Chondrocyte (in vitro differentiated cells): ENCODE results near the gene PDZK1IP1. TPM values are rescaled to one million over a fixed set of nuclear protein-coding genes. Genes with fewer than 3 reads are reported as not detected.
A peak's percentile ranks its signal among the peaks of the same experiment; 100 is the strongest.

Source experiments
- DNase-seq: peaks from one replicate; pipeline ENCODE4 v3.0.0; 2021; ENCODE audit warnings: mixed read lengths, low spot score
- H3K27ac Mint-ChIP-seq: one replicate; pipeline ENCODE4 v1.8.0; 2021; ENCODE audit warnings: mild to moderate bottlenecking, moderate library complexity, mixed read lengths; ENCODE audit not compliant: unreplicated experiment
- H3K27me3 Mint-ChIP-seq: 2 replicates; pipeline ENCODE4 v1.8.0; 2021; ENCODE audit warnings: low read depth, mixed read lengths
- H3K36me3 Mint-ChIP-seq: 2 replicates; pipeline ENCODE4 v1.8.0; 2021; ENCODE audit warnings: low read depth, mixed read lengths
- H3K4me1 Mint-ChIP-seq: 2 replicates; pipeline ENCODE4 v1.8.0; 2021; ENCODE audit warnings: low read depth, mild to moderate bottlenecking, mixed read lengths
- H3K4me3 Mint-ChIP-seq: one replicate; pipeline ENCODE4 v1.8.0; 2021; ENCODE audit warnings: mild to moderate bottlenecking, moderate library complexity, mixed read lengths; ENCODE audit not compliant: unreplicated experiment
- H3K9me3 Mint-ChIP-seq: 2 replicates; pipeline ENCODE4 v1.8.0; 2021; ENCODE audit warnings: low read depth, mixed read lengths
- total RNA-seq: library from RNA; stranded (reverse); gene quantifications from 3 replicates; pipeline ENCODE4 v1.2.1, GENCODE V29; 2021
- TF ChIP-seq, protein P1 (sequence below): fragments of 200-600 bp; sonication (generic); IDR thresholded peaks from 2 replicates; pipeline ENCODE4 v1.5.0; 2021; ENCODE audit warnings: antibody characterized with exemption, mild to moderate bottlenecking, moderate library complexity

Gene PDZK1IP1
- total RNA-seq, 1 donor from 2014 or later: not detected

DNA sequence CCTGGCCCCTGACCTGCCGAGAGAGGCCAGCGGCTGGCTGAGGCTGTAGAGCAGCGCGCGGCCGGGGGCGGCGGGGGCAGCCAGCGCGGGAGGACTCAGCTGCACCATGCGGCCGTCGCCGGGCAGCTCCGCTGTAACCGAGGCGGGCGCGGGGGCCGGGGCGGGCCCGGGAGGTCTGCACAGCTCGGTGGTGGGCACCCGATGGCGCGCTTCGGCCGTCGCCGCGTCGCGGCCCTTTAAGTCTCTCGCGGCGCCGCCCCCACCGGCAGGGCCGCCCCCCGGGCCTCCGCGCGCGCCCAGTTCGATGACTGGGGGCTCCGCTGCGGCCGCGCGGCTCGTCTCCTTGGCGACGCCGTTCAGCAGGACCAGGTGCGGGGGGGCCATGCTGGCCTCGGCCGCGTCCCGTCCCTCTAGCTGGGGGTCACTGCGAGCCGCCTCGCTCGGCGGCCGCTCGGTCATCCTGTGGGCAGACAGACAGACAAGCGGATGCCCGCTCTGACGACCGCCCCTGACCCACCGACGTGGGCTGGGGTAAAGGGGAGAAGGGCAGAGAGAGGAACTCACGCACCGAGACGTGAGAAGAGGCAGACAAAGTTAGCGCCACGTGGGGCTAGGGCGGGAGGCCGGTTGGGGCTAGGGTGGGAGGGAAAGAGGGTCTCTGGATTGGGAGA is 35.7 kb upstream of the PDZK1IP1 start:
- H3K4me3 Mint-ChIP-seq: peak overlapping the region; percentile 44
- TF ChIP-seq, protein P1, sequence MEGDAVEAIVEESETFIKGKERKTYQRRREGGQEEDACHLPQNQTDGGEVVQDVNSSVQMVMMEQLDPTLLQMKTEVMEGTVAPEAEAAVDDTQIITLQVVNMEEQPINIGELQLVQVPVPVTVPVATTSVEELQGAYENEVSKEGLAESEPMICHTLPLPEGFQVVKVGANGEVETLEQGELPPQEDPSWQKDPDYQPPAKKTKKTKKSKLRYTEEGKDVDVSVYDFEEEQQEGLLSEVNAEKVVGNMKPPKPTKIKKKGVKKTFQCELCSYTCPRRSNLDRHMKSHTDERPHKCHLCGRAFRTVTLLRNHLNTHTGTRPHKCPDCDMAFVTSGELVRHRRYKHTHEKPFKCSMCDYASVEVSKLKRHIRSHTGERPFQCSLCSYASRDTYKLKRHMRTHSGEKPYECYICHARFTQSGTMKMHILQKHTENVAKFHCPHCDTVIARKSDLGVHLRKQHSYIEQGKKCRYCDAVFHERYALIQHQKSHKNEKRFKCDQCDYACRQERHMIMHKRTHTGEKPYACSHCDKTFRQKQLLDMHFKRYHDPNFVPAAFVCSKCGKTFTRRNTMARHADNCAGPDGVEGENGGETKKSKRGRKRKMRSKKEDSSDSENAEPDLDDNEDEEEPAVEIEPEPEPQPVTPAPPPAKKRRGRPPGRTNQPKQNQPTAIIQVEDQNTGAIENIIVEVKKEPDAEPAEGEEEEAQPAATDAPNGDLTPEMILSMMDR: no peak
- DNase-seq: no peak
- peaks cover 6% of the 10 kb centered on the region for H3K4me1 Mint-ChIP-seq
- no peak overlapping the region for H3K27ac Mint-ChIP-seq
- peaks cover 2% of the 10 kb centered on the region for H3K36me3 Mint-ChIP-seq
- no peaks in the 10 kb centered on the region for H3K9me3 Mint-ChIP-seq
- peaks cover 50% of the 10 kb centered on the region for H3K27me3 Mint-ChIP-seq

DNA sequence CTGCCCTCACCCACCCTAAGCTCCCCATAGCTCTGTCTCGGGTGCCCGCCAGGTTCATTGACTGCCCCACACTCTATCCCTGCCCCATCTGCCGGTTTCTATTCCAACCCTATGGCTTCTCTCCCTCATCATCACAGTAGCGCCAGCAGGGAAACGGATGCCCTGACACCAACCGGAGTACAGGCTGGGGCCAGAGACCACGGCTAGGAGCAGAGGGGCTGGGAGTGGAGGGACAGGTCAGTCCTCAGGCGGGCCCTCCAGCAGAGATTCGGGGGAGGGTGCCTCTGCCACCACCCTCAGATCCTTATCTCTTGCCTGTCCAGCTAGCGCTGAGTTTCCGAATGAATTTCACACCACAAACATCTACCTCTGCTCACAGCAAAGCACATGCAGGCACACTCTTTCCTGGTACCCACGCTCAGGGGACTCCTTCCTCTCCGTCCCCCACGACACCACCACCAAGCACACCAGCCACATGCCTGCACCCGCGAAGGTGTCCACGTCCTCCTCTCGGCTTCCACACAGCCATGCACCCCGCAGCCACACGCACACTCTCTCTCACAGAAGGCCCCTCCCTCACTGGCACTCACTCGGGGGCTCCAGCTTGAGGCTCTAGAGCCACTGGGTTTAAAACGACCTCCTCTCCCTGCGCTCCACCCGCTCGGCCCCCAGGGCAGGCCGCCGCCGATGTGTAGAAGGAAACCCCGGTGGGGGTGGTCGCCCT is 35.0 kb upstream of the PDZK1IP1 start:
- TF ChIP-seq, protein P1: no peak
- Mint-ChIP-seq H3K4me1 (peaks cover 6% of the 10 kb centered on the region), H3K36me3 (peaks cover under 1% of the 10 kb centered on the region), H3K4me3 (no peak overlapping the region), H3K9me3 (no peaks in the 10 kb centered on the region), H3K27me3 (peaks cover 48% of the 10 kb centered on the region), H3K27ac (no peak overlapping the region)
- DNase-seq: no peak

GRCh38 chr1:47223921-47224675 is 34.3 kb upstream of the PDZK1IP1 start:
- no peak overlapping the region for H3K27ac Mint-ChIP-seq
- DNase-seq: no peak
- H3K9me3 Mint-ChIP-seq: no peaks in the 10 kb centered on the region
- TF ChIP-seq, protein P1: no peak
- H3K4me1 Mint-ChIP-seq: peaks cover 6% of the 10 kb centered on the region
- H3K27me3 Mint-ChIP-seq: peaks cover 40% of the 10 kb centered on the region
- no peak overlapping the region for H3K4me3 Mint-ChIP-seq
- no peaks in the 10 kb centered on the region for H3K36me3 Mint-ChIP-seq

GRCh38 chr1:47223174-47223920 is 33.5 kb upstream of the PDZK1IP1 start:
- Mint-ChIP-seq H3K9me3 (no peaks in the 10 kb centered on the region), H3K36me3 (no peaks in the 10 kb centered on the region), H3K27me3 (peaks cover 36% of the 10 kb centered on the region), H3K27ac (no peak overlapping the region), H3K4me1 (peaks cover 6% of the 10 kb centered on the region), H3K4me3 (no peak overlapping the region)
- DNase-seq: no peak
- TF ChIP-seq, protein P1: no peak
